Posterior cingulate gyrus (tissue), 11 donors: Measurements from ENCODE around the gene MPPED1.
A peak's percentile ranks its signal among the peaks of the same experiment; 100 is the strongest.

Source experiments
- DNase-seq, 10 donors: peaks; one replicate each; pipeline versions ENCODE4 v3.0.0 to v3.0.0-alpha.2; 2020 to 2021; ENCODE audit warnings: mixed read lengths in 3 of 10
- intact Hi-C: fragments of 100-400 bp; cut with DNase I; formaldehyde crosslinking; loops from one replicate; pipeline ENCODE4 v1.15.1; 2023

Gene MPPED1

GRCh38 chr22:43390872-43391271 is 20.9 kb upstream of the MPPED1 start:
- intact Hi-C loops, result no loop called here
- DNase-seq, result no peak

GRCh38 chr22:43391306-43391705 is 20.5 kb upstream of the MPPED1 start:
- intact Hi-C loops, result no loop called here
- DNase-seq, result no peak

- intact Hi-C loops, result no loop called here
- DNase-seq, result no peak
These were observed 19.3 kb upstream of the MPPED1 start for GRCh38 chr22:43392385-43392989.

- DNase-seq, result no peak
- intact Hi-C loops, result no loop called here
These were observed 18.5 kb upstream of the MPPED1 start for GRCh38 chr22:43393132-43393843.

- no peak for DNase-seq
- intact Hi-C loops, result no loop called here
These were observed 17.9 kb upstream of the MPPED1 start for GRCh38 chr22:43393844-43394474.

GRCh38 chr22:43395086-43395695 is 16.6 kb upstream of the MPPED1 start:
- intact Hi-C loops, result no loop called here
- DNase-seq, result no peak

- DNase-seq, result peak in 2 of 10 donors; percentile 63 to 70
- intact Hi-C loops, result no loop called here
These were observed 15.4 kb upstream of the MPPED1 start for GRCh38 chr22:43396321-43396933.

GRCh38 chr22:43396934-43397457 is 14.8 kb upstream of the MPPED1 start:
- DNase-seq, result peak in 1 of 10 donors; percentile 50
- intact Hi-C loops, result no loop called here

GRCh38 chr22:43397766-43398165 is 14.0 kb upstream of the MPPED1 start:
- DNase-seq, result peak in 1 of 10 donors; percentile 75

GRCh38 chr22:43398246-43398645 is 13.6 kb upstream of the MPPED1 start:
- intact Hi-C loops, result no loop called here
- peak in 1 of 10 donors; percentile 10 for DNase-seq

More at GRCh38 chr22:43397766-43398165, 14.0 kb upstream of the MPPED1 start:
- intact Hi-C loops, result no loop called here

GRCh38 chr22:43398910-43399309 is 12.9 kb upstream of the MPPED1 start:
- DNase-seq, result peak in 3 of 10 donors; percentile 6 to 58 (median 30)
- intact Hi-C loops, result no loop called here

GRCh38 chr22:43399338-43399979 is 12.4 kb upstream of the MPPED1 start:
- intact Hi-C loops, result no loop called here
- DNase-seq, result peak in 3 of 10 donors; percentile 69 to 84 (median 78)

GRCh38 chr22:43399980-43400358 is 11.8 kb upstream of the MPPED1 start:
- DNase-seq, result peak in 2 of 10 donors; percentile 47 to 77
- intact Hi-C loops, result no loop called here

- intact Hi-C loops, result no loop called here
These were observed 11.4 kb upstream of the MPPED1 start for GRCh38 chr22:43400449-43400848.

GRCh38 chr22:43401233-43401632 is 10.6 kb upstream of the MPPED1 start:
- peak in 2 of 10 donors; percentile 23 to 47 for DNase-seq
- intact Hi-C loops, result no loop called here

More at GRCh38 chr22:43400449-43400848, 11.4 kb upstream of the MPPED1 start:
- peak in 3 of 10 donors; percentile 62 to 84 (median 69) for DNase-seq

GRCh38 chr22:43401661-43402060 is 10.2 kb upstream of the MPPED1 start:
- DNase-seq, result peak in 3 of 10 donors; percentile 35 to 64 (median 38)
- intact Hi-C loops, result no loop called here

- intact Hi-C loops, result no loop called here
- DNase-seq, result peak in 2 of 10 donors; percentile 1 to 22
These were observed 9.7 kb upstream of the MPPED1 start for GRCh38 chr22:43402128-43402527.

- peak in 4 of 10 donors; percentile 16 to 70 (median 49) for DNase-seq
- intact Hi-C loops, result no loop called here
These were observed 7.0 kb upstream of the MPPED1 start for GRCh38 chr22:43404673-43405385.

- DNase-seq, result peak in 4 of 10 donors; percentile 12 to 81 (median 46)
- intact Hi-C loops, result no loop called here
These were observed 5.5 kb upstream of the MPPED1 start for GRCh38 chr22:43406186-43406790.
